Head of caudate nucleus (tissue), 42 donors: ENCODE results near the gene SFXN4.

Source experiments
- DNase-seq, 42 donors: peaks; one replicate each; pipeline versions ENCODE4 v3.0.0 to v3.0.0-alpha.2; 2020 to 2021; ENCODE audit warnings: mixed read lengths in 7 of 42
- intact Hi-C: fragments of 100-400 bp; cut with DNase I; formaldehyde crosslinking; loops from one replicate; pipeline ENCODE4 v1.15.0; 2022

Gene SFXN4

DNA sequence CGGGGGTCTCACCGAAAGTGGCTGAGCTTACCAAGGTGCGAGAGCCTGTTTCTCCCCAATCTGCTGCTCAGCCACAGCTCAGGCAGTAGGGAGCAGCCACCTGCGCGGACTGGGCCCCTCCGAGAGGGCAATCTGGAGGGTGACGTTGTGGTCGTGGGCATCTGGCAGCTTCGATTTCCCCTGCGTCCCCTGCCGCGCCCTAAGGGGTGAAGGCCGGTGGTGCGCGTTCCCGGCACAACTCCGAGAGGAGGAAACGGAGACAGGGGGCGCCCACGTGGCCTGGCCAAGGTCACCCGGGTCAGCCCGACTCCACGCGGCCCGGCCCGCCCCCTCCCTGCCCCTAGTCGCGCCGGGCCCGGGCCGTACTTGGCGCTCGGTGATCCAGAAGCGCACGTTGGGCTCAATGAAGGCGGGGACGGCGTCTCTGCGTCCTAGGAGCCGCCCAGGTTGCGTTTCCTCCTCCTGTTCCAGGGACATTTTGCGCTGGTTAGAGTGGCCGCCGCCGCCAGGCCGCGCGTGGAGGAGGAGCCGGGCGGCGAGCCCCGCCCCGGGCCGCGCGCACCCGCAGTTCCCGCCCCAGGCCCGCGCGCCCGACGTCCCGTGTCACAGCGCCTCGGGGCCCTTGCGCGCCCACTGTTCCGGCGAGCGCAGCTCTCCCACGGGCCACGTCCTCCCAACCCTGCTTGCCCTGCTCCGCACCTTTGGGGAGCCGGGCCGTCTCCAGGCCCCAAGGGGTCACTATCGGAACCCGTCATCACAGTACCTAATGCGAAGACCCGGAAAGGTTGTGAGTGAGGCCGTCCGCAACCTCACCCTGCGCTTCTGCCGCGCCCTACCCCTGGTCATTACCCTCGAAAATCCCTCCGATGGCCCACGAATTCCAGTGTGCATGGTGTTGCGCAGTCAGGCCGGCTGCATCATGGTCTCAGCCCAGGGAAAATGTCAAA, at the start of gene SFXN4:
SFXN4 (minus strand) TSS at position 544 of the 947 bp plus-strand sequence; CDS start at position 477, 67 bp downstream.
- intact Hi-C loops, result no loop called here
- peak; percentile 58 to 93 (median 86) for DNase-seq

DNA sequence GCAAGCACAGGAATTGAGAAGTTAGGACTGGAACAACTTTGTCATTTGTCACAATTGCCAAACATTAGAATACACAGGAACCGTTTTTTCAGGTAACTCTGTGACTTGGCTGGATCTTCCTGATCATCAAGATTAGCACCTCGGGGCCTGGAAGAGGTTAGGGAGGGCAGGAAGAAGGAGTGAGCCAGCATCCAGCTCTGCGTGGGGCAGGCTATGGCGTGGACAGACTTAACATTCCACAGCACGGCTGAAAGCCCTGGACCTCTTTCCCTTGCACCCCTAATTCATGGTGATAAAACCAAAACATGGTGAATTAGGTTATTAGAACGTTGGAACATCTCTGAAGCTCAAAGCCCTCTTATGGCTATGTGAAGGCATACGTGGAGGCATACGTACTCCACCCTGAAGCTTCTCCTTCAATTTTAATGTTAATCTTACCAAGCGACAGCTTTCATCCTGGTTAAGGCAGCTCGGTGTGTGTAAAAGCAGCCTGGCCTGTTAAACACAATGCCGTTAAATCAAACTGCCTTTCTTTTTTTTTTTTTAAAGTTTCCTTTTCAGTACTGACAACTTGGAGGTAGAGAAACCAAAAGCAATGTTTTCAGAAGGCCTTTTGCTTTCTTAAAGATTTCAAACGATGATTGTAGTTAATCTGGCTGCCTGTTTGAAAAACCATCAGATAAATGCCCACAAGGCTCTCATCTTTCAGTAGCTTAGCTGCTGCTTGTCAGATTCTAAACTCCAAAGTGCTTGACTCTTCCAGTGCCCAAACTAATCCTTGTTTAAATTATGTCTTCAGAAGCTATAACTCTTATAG, 46.3 kb upstream of the SFXN4 start:
- intact Hi-C loops, result no loop called here
- no peak for DNase-seq

GRCh38 chr10:119211176-119211575, 45.7 kb upstream of the SFXN4 start:
- intact Hi-C loops, result no loop called here
- no peak for DNase-seq

- intact Hi-C loops, result no loop called here
- DNase-seq, result no peak
These were observed 45.1 kb upstream of the SFXN4 start for GRCh38 chr10:119210633-119211032.

DNA sequence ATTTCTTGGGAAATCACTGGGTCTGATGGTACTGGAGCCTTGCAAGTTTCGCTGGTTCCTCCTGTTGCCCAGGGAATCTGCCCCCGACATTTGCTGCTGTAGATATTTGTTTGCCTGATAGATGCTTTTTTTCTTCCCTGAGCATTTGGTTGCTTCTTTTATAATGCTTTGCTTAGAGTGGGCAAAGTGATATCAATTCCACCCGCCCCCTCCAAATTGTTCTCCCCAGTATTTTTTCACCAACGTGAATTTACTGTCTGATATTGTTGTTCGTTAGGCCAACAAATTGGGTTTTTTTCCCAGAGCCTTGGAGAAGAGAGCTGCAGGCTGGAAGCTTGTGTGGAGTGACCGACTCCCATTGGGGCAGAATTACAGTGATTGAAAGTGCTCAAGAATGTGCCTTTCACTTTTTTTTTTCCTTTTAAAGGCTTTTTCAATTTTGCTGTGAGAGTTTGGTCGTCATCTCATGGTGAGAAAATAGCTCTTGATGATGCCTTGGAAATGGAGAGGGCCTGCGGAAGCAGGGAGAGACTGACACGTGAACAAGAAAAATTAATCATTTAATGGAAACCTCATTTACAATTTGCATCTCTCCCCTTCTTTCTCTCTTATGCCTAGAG, 44.3 kb upstream of the SFXN4 start:
- no peak for DNase-seq
- intact Hi-C loops, result loop anchor here (10.0 kb wide), 1 partner anchor 205 kb away; no protein-coding TSS in a partner anchor

GRCh38 chr10:119209035-119209735, 43.7 kb upstream of the SFXN4 start:
- peak; percentile 37 to 89 (median 73) for DNase-seq
- intact Hi-C loops, result loop anchor here (10.0 kb wide), 1 partner anchor 206 kb away; no protein-coding TSS in a partner anchor

GRCh38 chr10:119208553-119208940, 43.0 kb upstream of the SFXN4 start:
- DNase-seq, result no peak
- intact Hi-C loops, result loop anchor here (10.0 kb wide), 1 partner anchor 206 kb away; no protein-coding TSS in a partner anchor

GRCh38 chr10:119207713-119208552, 42.4 kb upstream of the SFXN4 start:
- intact Hi-C loops, result loop anchor here (10.0 kb wide), 1 partner anchor 207 kb away; no protein-coding TSS in a partner anchor
- peak; percentile 26 to 81 (median 54) for DNase-seq

DNA sequence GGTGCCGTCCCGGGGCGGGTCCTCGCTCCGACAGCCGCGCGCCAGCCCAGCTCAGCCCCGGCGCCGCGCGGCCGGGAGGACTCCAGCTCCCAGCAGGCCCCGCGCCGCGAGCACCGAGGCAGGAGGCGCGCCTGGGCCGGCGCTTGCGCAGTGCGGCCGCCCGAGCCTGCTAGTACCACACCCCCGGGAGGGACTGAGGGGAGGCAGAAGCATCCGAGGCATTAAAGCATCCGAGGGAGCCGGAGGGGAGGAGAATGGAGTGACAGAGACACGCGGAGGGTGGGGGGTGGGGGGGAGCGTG, 41.8 kb upstream of the SFXN4 start, which contains the start of gene GRK5:
GRK5 (plus strand) TSS at position 206 of the 301 bp plus-strand sequence. CDS start 347 bp downstream, outside the sequence.
- intact Hi-C loops, result loop anchor here (10.0 kb wide), 1 partner anchor 207 kb away; no protein-coding TSS in a partner anchor
- peak; percentile 86 to 98 (median 95) for DNase-seq

DNA sequence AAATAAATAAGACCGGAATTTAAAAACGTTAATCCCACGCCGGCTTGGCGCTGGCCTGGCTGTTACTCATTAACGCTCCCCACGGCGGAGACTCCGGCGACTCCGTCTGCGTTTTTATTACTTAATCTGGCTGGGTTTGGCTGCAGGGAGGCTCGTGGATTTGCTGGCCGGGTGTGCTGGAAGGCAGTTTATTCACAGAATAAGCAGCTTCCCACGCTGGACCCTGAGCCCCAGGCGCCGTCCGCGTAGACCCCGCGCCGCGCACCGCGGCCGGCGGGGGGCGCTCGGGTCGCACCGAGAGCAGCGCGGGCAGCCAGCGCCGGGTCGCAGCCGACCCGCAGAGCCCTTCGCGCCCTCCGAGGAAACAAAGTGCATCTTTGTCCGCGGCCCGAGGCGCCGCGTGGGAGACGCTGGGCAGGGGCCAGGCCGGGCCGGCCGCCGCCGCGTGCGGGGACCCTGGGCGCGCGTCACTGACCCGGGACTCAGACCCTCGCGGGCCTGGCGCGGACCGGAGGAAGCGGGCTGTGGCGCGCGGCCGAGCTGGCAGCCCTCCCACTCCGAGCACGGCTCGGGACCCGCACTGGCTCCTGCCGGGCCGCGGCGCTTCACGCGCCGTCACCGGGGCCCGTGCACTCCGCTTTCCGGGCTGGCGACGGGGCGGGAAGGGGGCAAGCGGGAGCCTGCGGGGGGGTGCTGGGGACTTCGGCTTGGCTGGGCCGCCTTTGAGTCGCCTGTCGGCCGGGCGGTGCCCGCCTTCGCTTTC, 41.3 kb upstream of the SFXN4 start:
- intact Hi-C loops, result loop anchor here (10.0 kb wide), 1 partner anchor 208 kb away; no protein-coding TSS in a partner anchor
- peak; percentile 10 to 87 (median 68) for DNase-seq

GRCh38 chr10:119205894-119206602, 40.5 kb upstream of the SFXN4 start:
- intact Hi-C loops, result loop anchor here (10.0 kb wide), 1 partner anchor 209 kb away; no protein-coding TSS in a partner anchor
- peak in 41 of 42 donors; percentile 13 to 71 (median 45) for DNase-seq

- DNase-seq, result no peak
- intact Hi-C loops, result loop anchor here (10.0 kb wide), 1 partner anchor 212 kb away; no protein-coding TSS in a partner anchor
These were observed 37.5 kb upstream of the SFXN4 start for GRCh38 chr10:119203006-119203405.

DNA sequence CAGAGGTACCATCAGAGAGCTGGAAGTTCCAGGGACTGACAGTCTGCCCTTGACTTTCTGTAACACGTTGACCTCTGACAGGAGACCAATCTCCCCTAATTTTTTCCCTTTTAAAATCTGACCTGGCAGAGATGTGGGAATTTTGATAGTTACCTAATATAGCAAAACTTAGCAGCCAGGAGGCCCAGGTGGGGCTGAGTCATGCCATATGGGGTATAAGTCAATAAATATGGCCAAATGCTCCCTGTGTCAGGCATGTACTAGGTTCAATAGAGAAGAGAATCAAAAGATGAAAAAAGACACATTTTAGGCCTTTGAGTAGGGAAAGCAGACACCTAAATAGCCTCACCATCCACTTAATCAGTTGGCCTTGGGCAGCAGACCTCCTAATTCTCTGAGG, 35.7 kb upstream of the SFXN4 start:
- intact Hi-C loops, result loop anchor here (10.0 kb wide), 1 partner anchor 214 kb away; no protein-coding TSS in a partner anchor

DNA sequence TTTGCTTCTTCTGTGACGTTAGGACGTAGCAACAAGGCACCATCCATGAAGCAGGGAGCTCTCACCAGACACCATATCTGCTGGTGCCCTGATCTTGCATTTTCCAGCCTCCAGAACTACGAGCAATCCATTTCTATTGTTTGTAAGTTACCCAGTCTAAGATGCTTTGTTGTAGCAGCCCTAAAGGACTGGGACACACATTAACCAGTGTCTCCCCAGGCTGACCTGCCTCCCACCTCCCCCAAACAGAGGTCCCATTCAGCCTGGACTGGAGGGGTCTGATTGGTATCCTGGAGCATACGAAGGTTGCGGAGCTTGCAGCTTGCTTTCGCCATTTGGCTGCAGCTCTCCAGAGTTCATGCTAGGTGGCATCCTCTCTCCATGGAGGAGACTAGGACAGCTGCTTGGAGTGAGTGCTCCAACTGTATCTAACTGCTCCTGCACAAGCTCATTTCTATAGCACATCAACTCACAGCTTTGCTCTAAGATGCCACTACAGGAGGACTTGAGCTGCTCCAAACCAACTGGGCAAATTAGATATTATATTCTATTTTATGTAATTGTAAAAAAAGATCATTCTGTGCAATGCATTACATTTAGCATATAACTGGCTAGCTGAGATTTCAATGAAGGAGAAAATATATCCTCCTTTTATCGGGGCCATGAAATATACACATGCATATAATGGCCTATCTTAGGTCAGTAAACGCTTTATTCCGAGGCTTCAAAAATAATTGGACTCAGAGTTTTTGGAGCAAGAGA, 33.9 kb upstream of the SFXN4 start:
- DNase-seq, result peak; percentile 46 to 94 (median 78)
- intact Hi-C loops, result loop anchor here (5.0 kb wide), 1 partner anchor 248 kb away; no protein-coding TSS in a partner anchor

More for the DNA sequence above, 35.7 kb upstream of the SFXN4 start:
- DNase-seq, result no peak

GRCh38 chr10:119198438-119198837, 32.9 kb upstream of the SFXN4 start:
- DNase-seq, result peak in 16 of 42 donors; percentile 11 to 48 (median 25)
- intact Hi-C loops, result loop anchor here (5.0 kb wide), 1 partner anchor 249 kb away; no protein-coding TSS in a partner anchor
